Measurements from ENCODE around the gene CSHL1.
A peak's percentile ranks its signal among the peaks of the same experiment; 100 is the strongest.
"Not testable (repeated sequence)": the region's sequence is repeated elsewhere in the genome, so short reads cannot be mapped to it uniquely, and the experiment has no call there.

The CSHL1 gene

DNA sequence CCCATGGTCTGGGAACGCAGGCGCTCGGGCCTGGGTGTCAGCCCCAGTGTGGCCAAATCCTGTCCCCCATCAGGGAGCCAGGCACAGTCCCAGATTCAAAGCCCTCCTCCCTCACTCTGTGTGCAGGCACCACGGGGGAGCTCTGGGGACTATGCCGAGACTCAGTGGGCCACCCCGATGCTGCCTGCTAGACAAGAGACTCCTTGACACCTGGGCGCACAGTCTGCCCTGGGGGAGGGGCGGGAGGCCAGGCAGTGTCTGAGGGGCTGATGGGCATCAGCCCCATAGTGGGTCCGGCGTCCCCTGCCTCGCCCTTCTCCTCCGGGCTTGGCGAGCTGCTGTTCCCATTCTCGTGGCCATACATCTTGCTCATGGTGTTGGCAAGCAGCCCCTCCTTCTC lies 29.5 kb upstream of the CSHL1 start:
- no peak for DNase-seq

DNA sequence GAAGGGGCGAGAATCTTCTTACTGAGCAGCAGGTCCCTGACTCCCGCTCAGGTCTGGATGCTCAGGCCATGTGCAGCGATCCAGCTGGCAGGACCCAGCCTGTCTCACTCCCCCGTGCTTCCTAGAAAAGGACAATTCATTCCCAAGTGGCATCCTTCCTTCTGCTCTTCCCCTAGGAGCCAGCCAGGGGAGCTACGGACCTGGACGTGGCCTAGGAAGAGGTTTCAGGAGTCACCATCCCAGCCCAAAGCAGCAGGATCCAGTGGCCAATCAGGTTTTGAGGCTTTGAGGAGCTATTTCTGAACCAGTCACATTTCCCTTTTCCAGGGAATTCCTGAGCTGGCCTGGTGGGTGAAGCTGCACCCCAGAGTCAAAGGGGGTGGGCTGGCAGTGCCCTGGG lies 28.8 kb upstream of the CSHL1 start:
- DNase-seq, result no peak

DNA sequence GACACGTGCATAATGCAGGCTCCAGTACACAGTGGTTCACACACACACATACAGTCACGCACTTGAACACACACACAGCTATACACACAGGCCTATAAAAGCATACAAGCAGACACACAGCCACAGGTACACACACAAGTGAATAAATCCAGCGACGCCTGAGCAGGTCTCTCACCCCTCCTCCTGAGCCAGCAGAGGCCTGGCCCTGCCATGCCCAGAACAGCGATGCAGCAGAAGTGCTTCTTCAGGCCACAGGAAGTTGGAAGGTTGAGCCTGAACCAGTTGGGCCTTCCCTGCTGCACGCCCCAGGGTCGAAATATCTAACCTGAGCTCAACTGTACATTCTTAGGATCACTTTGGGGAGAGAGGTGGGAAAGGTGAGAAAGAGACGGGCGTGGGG lies 28.3 kb upstream of the CSHL1 start:
- DNase-seq, result no peak

DNA sequence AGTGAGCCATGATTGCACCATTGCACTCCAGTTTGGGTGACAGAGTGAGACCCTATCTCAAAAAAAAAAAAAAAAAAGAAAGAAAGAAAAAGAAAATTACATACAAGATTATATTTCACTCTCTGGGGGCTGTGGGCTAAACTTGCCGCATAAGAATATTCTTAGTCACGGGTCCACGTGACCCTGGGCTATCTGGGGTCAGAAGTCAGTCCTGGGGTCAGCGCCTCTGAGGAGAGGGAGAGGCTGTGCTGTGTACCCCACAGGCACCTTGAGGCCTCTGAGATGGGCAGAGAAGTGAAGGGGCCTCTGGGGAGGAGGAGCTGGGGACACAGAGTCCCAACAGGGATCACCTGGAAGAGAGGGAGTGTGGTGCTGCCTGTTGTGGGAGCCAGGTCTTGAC lies 26.9 kb upstream of the CSHL1 start:
- DNase-seq, result no peak

DNA sequence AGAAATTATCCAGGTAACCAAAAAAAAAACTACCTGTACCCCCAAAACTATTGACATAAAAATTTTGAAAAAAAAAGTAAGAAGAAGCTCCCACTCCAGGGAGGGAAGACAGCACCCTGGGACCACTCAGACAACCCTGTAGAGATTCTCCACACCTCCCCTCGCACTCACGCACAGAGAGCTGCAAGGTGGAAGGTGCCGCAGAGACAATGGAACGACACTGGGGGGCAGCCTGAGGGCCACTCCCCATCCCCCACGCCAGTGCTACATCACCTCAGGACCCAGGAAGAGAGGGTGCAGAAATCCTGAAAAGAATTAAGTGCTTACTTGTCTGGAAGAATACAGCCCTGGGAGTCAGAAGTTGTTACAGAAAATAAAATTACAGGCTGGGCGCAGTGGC lies 26.3 kb upstream of the CSHL1 start:
- DNase-seq, result no peak

DNA sequence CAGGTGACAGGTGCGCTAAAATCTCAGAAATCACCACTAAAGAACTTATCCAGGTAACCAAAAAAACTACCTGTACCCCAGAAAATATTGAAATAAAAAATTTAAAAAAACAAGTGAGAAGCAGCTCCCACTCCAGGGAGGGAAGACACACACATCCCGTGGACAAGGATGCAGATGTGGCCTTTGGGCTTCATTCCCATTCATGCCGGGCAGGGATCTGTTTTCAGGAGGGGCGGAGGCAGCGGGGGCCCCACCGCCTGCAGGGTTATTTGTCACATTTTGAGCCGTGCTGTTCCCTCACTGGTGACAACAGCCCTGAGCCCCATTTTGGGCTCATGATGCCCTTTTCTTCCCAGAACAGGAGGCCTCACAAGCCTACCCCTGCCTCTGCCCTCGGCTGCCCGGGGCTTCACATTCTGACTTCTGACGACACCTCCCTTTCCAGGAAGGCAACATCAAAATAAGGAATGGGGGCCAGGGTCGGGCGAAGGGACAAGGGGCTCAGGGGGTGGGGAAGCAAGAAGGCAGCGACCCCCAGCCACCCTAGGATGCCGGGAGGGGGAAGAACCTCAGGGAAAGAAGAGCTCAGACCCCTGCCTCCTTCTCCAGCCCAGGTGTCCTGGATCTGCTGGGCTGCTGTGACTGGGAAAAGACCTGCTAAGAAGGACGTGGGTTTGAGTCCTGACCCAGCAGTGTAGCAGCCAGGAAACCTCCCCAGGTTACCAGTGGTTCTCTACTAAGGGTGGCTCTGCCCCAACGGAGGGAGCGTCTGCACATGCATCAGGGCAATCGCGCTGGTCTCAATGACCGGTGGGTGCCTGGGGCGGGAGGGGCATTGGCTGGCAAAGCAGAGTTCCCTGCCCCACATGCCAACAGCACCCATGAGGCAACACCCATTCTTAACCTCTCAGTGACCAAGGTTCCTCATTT lies 23.4 kb upstream of the CSHL1 start:
- DNase-seq, result no peak

DNA sequence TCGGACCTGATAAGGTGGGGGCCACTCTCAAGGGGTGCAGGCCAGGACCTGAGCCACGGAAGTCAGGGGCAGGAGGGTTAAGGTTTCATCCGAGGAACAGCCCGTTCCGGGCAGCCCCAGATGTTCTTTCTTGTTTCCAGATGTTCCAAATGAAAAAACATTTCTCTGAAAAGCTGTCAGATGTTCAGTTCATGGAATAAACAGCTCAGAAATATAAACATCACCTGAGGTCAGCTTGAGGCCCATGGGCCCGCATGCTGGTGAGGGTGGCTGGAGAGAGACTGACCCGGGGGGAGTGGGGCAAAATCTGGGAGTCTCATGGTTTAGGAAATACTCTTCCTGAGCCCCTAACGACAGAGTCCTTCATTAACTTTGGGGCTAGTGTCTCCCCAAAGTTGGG lies 22.5 kb upstream of the CSHL1 start:
- DNase-seq, result no peak

DNA sequence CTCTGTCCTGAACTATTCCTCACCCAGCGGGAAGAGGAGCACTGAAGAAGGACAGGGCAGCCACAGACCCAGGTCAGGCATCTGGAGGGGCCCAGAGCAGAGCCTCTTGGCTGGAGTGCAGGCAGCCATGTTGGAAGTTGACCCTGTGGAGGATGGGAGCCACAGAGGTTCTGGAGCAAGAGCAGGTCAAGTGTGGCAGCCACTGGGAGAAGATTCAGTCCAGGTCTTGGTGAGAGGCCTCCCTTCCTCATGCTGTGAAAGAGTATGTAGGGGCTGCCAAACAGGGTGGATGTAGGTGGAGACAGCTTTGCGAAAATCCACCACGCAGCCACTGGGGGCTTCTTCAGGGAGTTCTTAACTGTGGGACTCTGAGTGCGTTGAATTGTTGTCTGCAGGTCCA lies 21.7 kb upstream of the CSHL1 start:
- no peak for DNase-seq

DNA sequence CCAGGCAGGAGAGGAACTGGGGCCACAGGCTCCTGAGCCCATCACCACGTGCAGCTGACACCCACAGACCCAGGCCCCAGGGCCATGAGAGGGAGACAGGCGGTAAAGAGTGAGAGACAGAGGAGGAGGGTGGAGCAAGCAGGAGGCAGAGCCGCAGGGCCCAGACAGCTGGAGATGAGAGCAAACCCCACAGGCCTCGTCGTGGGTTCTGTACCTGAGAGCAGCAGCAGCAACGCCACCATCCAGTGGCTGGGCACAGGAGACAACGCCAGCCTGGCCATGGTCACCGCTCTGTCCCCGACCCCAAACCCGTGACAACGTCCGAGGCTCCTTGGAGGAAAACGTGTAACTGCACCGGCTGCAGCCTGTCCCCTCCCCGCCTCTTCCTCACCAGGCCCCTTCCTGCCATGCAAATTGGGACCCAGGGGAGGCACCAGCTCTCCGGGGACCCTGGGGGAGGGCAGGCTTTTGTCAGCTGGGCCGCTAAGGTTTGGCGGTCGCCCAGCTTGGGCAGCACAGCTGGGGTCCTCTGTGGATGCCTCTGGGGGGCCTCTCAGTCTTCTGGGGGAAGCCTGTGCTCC lies 21.0 kb upstream of the CSHL1 start, which contains the start of gene CD79B:
Gene CD79B, minus strand, starts transcription at position 351 of the 581 bp plus-strand sequence. Its CDS starts 70 bp downstream, at position 281.
- no peak for DNase-seq

DNA sequence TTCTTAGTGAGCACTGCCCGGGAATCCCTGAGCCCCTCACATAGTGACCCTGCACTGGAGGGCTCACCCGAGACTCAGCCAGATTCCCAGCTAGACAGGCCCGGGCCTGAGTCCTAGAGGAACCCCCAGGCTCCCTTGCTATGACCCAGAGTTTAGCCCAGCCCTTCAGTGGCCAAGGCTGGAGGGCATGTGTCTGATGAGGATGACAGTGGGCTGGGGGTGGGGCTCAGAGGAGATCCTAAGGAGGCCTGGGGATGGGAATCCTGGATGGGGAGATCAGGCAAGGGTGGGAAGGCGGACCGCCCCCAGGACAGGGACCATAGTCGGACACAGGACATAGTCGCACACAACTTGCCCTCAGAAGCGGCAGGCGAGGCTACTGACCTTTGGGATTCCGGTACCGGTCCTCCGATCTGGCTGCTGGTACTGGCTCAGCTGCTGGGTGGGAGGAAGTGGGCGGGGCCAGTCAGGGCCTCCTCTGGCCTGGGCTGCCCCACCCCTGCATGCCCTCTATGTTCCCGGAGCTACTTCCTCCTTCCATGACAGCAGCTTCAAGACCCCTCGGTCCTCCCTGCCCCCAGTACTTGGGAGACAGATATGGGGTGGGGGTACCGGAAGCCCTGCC lies 20.0 kb upstream of the CSHL1 start:
- DNase-seq, result peak in 2 of 51 donors; percentile 7 to 19

DNA sequence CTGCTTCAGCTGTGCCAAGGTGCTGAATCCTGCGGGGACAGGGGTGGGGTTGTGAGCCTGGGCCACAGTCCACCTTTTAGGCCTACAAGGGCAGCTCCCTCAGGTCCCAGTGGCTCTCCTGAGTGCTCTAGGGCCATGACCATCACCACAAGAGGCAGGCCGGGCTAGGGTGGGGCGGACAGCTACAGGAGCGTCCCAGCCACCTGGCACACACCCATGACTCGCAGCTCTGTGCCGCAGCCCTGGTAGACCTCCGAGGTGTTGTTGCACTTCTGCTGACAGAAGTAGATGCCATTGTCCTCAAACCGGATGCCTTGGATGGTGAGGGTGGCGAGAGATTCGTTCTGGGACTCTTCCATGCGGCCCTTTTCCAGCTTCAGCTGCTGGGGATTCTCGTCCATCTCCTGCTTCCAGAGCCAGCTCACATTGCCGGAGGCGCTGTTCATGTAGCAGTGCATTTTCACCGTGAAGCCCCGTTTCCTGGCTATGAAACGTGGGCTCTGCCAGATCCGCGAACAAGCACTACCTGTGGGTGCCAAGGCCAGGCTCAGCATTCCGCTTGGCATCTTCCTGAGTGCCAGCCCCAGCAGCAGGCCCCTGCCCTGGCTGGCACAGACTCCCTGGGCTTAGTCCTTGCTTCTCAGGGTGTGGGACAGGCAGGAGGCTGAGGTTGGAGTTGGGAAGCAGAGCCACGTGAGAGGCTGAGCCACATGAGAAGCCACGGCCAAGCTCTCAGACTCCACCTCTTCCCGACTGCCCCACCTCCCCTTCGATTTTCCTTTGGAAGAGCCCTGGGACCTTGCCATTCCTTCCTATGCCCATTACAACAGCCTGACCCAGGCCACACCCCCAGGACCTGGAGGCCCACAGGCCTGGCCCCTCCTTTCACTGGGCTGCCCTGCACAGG lies 19.1 kb upstream of the CSHL1 start:
- peak in 1 of 51 donors; percentile 14 for DNase-seq

DNA sequence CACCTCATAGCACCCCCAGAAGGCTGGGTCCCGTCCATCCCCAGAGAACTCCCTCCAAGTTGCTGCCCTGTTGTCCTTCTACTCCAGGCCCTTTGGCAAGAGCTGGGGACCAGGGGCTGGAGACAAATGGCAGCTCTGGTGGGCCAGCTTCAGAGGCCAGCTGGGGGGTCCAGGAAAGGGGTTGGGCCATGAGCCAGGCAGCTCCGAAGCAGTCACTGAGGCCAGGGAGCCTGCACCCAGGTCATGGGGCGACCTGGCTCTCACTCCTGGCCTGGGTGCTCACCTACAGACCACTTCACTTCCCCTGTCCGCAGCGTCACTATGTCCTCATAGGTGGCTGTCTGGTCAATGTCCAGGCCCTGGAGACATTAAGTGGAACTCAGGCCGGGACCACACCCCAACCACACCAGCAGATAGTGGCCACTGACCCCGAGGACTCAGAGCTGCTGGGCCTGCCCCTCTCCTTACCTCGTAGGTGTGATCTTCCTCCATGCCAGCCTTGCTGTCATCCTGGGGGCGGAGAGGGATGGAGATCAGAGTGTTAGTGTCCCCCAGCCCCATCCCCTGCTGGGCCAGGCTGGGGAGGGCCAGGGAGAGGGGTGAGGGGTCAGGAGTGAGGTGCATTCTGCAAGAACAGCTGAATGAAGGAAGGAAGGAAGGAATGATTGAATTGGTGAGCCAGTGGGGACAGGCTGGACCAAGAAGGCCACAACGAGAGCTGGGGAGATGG lies 18.1 kb upstream of the CSHL1 start:
- DNase-seq, result no peak

DNA sequence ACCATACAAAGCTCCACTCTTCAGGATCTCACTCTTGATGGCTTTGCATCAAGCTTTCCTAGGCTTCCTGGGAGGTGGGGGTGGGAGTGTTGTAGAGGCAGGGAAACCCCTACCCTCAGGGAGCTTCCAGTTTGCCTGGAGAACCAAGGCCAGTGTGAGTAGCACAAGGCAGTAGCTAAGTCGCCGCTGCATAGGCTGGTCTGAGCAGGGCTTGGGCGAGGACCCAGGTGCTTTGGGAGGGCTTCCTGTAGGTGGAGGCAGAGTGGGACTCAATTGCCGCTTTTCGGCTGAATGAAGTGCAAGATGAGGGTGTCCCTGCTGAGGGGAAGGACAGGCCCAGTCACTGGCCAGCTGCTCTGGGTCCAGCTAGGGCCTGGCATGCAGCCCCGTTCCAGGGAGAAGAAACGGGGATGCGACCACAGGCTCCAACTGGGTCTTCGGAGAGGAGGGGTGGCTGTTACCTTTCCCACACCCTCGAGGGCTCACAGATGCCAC lies 17.2 kb upstream of the CSHL1 start:
- no peak for DNase-seq

DNA sequence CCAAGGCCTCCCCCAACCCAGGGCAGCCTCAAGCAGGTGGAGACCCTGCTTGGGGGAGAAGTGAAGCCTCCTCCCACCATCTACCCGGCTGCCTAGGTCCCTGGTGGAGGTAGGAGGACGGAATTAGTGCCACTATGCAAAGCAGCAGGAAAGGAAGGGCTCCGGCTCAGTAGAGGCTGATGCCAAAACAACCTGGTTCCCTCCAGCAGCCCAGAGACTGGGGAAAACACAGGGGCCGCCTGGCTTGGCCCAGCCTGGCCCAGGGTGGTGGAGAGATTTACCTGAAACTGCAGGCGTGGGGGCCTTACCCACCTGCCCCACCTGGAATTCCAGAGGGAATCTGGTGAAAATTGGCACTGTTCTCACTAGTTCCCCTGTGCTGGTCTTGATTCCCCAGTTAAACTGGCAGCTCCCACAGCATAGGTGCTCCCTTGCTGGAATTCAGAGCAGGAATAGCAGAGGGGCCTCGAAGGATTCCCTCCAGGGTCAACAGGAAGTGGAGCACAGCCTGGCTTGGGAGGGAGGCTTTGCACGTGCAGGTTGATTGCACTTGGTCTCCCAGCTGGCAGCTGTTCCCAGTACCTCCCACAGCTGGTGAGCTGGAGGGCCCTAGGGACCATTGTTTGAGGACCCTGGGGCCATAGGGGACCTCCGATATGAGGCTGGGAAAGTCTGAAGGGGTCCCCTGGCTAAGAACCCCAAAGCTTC lies 16.6 kb upstream of the CSHL1 start:
- no peak for DNase-seq

DNA sequence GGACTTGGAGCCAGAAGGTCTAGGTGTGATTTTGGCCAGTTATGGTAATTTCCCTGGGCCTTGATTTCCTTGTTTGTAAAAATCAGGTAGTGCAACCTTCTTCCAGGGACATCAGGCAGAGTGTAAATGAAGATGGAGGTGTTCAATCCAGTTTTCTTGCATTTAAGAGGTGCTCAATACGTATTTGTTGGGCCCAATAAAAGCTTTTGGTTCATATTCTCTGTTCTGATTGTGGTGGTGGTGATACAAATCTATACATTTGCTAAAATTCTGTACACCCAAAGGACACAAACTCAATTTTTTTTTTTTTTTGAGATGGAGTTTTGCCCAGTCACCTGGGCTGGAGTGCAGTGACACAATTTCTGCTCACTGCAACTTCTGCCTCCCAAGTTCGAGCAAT lies 15.1 kb upstream of the CSHL1 start:
- no peak for DNase-seq

DNA sequence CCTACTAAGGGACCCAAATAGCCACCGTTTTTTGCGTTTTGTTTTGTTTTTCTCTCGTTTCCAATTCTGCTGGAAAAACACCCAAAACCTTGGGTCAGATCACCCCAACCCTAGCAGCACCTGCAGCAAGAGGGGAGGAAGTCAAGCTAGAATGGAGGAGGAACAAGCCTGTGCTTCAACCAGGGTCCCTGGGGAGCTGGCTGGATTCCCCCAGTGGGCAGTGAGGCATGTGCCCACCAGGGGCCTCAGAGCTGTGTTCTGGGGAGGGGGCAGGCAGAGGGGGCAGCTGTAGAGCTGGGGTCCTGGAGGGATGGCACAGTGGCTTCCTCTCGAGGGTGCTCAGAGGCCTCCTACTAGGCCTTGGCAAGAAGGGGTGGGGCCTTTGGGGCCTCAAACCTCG lies 14.6 kb upstream of the CSHL1 start:
- no peak for DNase-seq

DNA sequence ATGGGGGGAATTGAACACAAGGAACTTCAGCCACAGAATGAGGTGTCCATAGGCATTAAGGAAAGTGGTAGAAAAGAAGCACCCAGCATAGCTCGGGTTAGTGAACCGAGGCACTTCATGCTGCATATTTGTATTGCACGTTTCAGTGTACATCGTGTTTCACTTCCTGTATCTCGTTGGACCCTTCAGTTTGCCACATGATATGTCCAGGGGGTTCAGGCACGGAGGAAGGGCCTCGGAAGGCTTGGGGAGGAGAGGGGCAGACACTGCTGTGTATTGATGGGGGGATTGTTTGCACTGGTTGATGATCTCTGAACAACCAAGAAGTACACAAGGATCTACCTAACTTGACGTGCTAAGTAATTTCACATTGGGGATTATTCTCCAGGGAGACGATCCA lies 11.3 kb upstream of the CSHL1 start:
- DNase-seq, result not testable (repeated sequence)

DNA sequence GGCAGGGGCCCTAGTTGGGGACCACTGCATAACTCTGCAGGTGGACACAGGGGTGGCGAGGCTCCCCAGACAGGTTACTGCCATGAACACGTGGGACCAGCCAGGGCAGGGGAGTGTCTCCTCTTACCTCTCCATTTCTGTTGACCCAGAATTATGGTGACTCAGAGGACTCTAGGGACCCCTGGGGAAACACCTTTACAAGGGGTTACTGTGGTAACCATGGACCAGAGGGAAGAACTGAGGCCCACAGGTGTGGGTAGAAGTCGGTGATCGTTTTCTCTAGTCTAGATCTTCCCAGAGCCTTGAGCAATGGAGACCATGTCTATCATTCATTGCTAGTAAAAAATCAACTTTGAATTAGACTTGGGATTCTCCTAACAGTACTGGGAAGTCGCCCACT lies 9.7 kb upstream of the CSHL1 start:
- DNase-seq, result not testable (repeated sequence)

DNA sequence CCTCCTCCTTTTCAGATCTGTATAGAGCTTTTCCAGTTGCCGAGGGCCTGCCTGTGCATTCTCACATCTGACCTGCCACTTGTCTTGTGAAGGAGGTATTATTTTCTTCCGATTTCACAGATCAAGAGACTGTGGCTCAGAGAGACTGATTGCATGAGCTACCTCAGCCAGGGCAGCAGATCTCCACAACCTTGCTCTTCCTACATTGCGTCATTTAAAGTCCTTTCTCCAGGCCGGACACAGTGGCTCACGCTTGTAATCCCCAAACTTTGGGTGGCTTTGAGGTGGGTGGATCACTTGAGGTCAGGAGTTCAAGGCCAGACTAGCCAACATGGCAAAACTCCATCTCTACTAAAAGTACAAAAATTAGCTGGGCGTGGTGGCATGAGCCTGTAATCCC lies 9.0 kb upstream of the CSHL1 start:
- not testable (repeated sequence) for DNase-seq

DNA sequence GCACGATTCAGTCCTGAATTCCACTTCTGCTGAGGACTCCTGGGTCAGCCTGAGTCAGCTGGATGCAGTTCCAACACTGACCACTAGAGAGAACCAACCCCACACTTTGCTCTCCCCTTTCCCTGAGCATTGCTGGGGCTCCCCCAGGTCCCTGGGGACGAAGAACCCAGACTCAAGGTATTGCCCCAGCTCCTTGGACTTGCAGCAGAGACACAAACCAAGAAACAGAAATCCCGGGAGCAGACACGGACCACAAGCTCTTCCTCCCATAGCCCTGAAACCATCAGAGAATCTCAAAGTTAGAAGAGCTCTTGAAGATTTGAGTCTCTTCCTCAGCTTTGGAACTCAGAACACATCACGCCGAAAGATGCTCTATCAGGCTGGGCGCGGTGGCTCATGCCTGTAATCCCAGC lies 8.3 kb upstream of the CSHL1 start:
- DNase-seq, result peak in 23 of 51 donors; percentile 5 to 40 (median 18)
